ENCODE results near the gene CCDC182. TPM values are rescaled to one million over a fixed set of nuclear protein-coding genes. Genes with fewer than 3 reads are reported as not detected.
A peak's percentile ranks its signal among the peaks of the same experiment; 100 is the strongest.

Gene CCDC182
- total RNA-seq, 1 donor from 2014 or later: not detected

GRCh38 chr17:57707892-57708291 lies 37.2 kb downstream of the CCDC182 start:
- peaks cover 8% of the 10 kb centered on the region for H3K27me3 ChIP-seq (ENCODE audit: control insufficient read depth, insufficient read depth, low read length)
- DNase-seq (ENCODE audit: low read depth) (no peak), FAIRE-seq (no peak)
- TF ChIP-seq CTCF (IDR thresholded peaks at IDR 0.05; ENCODE audit: insufficient read depth, low read length, severe bottlenecking): no peak
- H3K4me3 ChIP-seq (ENCODE audit: low read depth, low read length): no peak overlapping the region
- no peaks in the 10 kb centered on the region for H3K36me3 ChIP-seq (ENCODE audit: control insufficient read depth, insufficient read depth, low read length)

GRCh38 chr17:57706761-57707160 lies 38.3 kb downstream of the CCDC182 start:
- TF ChIP-seq CTCF (IDR thresholded peaks at IDR 0.05; ENCODE audit: insufficient read depth, low read length, severe bottlenecking): no peak
- FAIRE-seq (peak; percentile 13), DNase-seq (ENCODE audit: low read depth) (no peak)
- H3K36me3 ChIP-seq (ENCODE audit: control insufficient read depth, insufficient read depth, low read length): no peaks in the 10 kb centered on the region
- peaks cover 8% of the 10 kb centered on the region for H3K27me3 ChIP-seq (ENCODE audit: control insufficient read depth, insufficient read depth, low read length)
- no peak overlapping the region for H3K4me3 ChIP-seq (ENCODE audit: low read depth, low read length)

GRCh38 chr17:57705921-57706695 lies 39.0 kb downstream of the CCDC182 start:
- FAIRE-seq: no peak

GRCh38 chr17:57704448-57704847 lies 40.7 kb downstream of the CCDC182 start:
- no peak for DNase-seq (ENCODE audit: low read depth)
- Histone ChIP-seq H3K36me3 (ENCODE audit: control insufficient read depth, insufficient read depth, low read length) (no peaks in the 10 kb centered on the region), H3K4me3 (ENCODE audit: low read depth, low read length) (no peak overlapping the region), H3K27me3 (ENCODE audit: control insufficient read depth, insufficient read depth, low read length) (peaks cover 6% of the 10 kb centered on the region)
- no peak for FAIRE-seq
- no peak for TF ChIP-seq CTCF (IDR thresholded peaks at IDR 0.05; ENCODE audit: insufficient read depth, low read length, severe bottlenecking)

More at GRCh38 chr17:57705921-57706695, 39.0 kb downstream of the CCDC182 start:
- no peak for TF ChIP-seq CTCF (IDR thresholded peaks at IDR 0.05; ENCODE audit: insufficient read depth, low read length, severe bottlenecking)
- H3K4me3 ChIP-seq (ENCODE audit: low read depth, low read length): no peak overlapping the region
- peak; percentile 3 for DNase-seq (ENCODE audit: low read depth)
- H3K27me3 ChIP-seq (ENCODE audit: control insufficient read depth, insufficient read depth, low read length): peaks cover 6% of the 10 kb centered on the region
- H3K36me3 ChIP-seq (ENCODE audit: control insufficient read depth, insufficient read depth, low read length): no peaks in the 10 kb centered on the region

GRCh38 chr17:57703273-57703672 lies 41.8 kb downstream of the CCDC182 start:
- peaks cover 5% of the 10 kb centered on the region for H3K27me3 ChIP-seq (ENCODE audit: control insufficient read depth, insufficient read depth, low read length)
- no peaks in the 10 kb centered on the region for H3K36me3 ChIP-seq (ENCODE audit: control insufficient read depth, insufficient read depth, low read length)
- FAIRE-seq: no peak
- no peak overlapping the region for H3K4me3 ChIP-seq (ENCODE audit: low read depth, low read length)
- no peak for TF ChIP-seq CTCF (IDR thresholded peaks at IDR 0.05; ENCODE audit: insufficient read depth, low read length, severe bottlenecking)
- DNase-seq (ENCODE audit: low read depth): no peak

- no peak for FAIRE-seq
- Histone ChIP-seq H3K36me3 (ENCODE audit: control insufficient read depth, insufficient read depth, low read length) (no peaks in the 10 kb centered on the region), H3K27me3 (ENCODE audit: control insufficient read depth, insufficient read depth, low read length) (peaks cover 2% of the 10 kb centered on the region), H3K4me3 (ENCODE audit: low read depth, low read length) (no peak overlapping the region)
- no peak for DNase-seq (ENCODE audit: low read depth)
- no peak for TF ChIP-seq CTCF (IDR thresholded peaks at IDR 0.05; ENCODE audit: insufficient read depth, low read length, severe bottlenecking)
Measured at GRCh38 chr17:57701124-57701523, 44.0 kb downstream of the CCDC182 start.
